SH-SY5Y (cell line): Measurements from ENCODE around the gene PRR19.

Source experiments
- GATA2 ChIP-seq: IDR thresholded peaks from 2 replicates; pipeline ENCODE4 v1.6.1; 2011; ENCODE audit warnings: mild to moderate bottlenecking, low read depth, low read length
- GATA3 ChIP-seq: IDR thresholded peaks from 2 replicates; pipeline ENCODE4 v1.6.1; 2011; ENCODE audit warnings: low read depth, mild to moderate bottlenecking, low read length, moderate library complexity

- TF ChIP-seq GATA2 (no peak), GATA3 (no peak)
Measured at GRCh38 chr19:42291435-42291810, 10.5 kb upstream of the PRR19 start.
